HepG2 (cell line): ENCODE data around the gene TJP3. TPM values are rescaled to one million over a fixed set of nuclear protein-coding genes. Genes with fewer than 3 reads are reported as not detected.

Source experiments
- ETV5 ChIP-seq: IDR thresholded peaks from 2 replicates; pipeline ENCODE4 v1.6.1; 2018; ENCODE audit warnings: missing biosample characterization, missing genetic modification reagents, inconsistent platforms, borderline replicate concordance
- HDAC2 ChIP-seq: sonication (generic); formaldehyde crosslinking; IDR thresholded peaks from 2 replicates; pipeline ENCODE4 v1.4.0; 2020; ENCODE audit warnings: missing genetic modification reagents
- KDM3A ChIP-seq: IDR thresholded peaks from 2 replicates; pipeline ENCODE4 v1.6.1; 2018; ENCODE audit warnings: low read depth, missing compliant biosample characterization
- KDM5A ChIP-seq: fragments of 200-600 bp; sonication (generic); IDR thresholded peaks from 2 replicates; pipeline ENCODE4 v1.7.0; 2018; ENCODE audit warnings: antibody characterized with exemption, mild to moderate bottlenecking, low read length, borderline replicate concordance
- MED1 ChIP-seq: sonication (generic); formaldehyde crosslinking; IDR thresholded peaks from 2 replicates; pipeline ENCODE4 v1.4.0; 2020; ENCODE audit warnings: missing genetic modification reagents
- REL ChIP-seq: sonication (generic); formaldehyde crosslinking; conservative IDR thresholded peaks from 2 replicates; pipeline ENCODE4 v1.8.0; 2022; ENCODE audit warnings: mild to moderate bottlenecking, missing genetic modification reagents, moderate library complexity
- RORA ChIP-seq: sonication (generic); formaldehyde crosslinking; IDR thresholded peaks from 2 replicates; pipeline ENCODE4 v1.5.0; 2020; ENCODE audit warnings: mild to moderate bottlenecking, missing genetic modification reagents, moderate library complexity
- TBX2 ChIP-seq: sonication (generic); formaldehyde crosslinking; IDR thresholded peaks from 2 replicates; pipeline ENCODE4 v1.5.0; 2020; ENCODE audit warnings: missing genetic modification reagents, mild to moderate bottlenecking, borderline replicate concordance
- ZIK1 ChIP-seq: sonication (generic); formaldehyde crosslinking; IDR thresholded peaks from 2 replicates; pipeline ENCODE4 v1.5.0; 2020; ENCODE audit warnings: mild to moderate bottlenecking, low read depth, missing genetic modification reagents, borderline replicate concordance
- ZNF264 ChIP-seq: sonication (generic); formaldehyde crosslinking; IDR thresholded peaks from 2 replicates; pipeline ENCODE4 v1.4.0; 2020; ENCODE audit warnings: missing genetic modification reagents
- ZNF281 ChIP-seq: sonication (generic); formaldehyde crosslinking; IDR thresholded peaks from 2 replicates; pipeline ENCODE4 v1.4.0; 2020; ENCODE audit warnings: missing genetic modification reagents, borderline replicate concordance
- ZNF501 ChIP-seq: sonication (generic); formaldehyde crosslinking; IDR thresholded peaks from 2 replicates; pipeline ENCODE4 v1.5.1; 2020; ENCODE audit warnings: mild to moderate bottlenecking, moderate library complexity, missing genetic modification reagents
- ZNF776 ChIP-seq: sonication (generic); formaldehyde crosslinking; IDR thresholded peaks from 2 replicates; pipeline ENCODE4 v1.4.0; 2020; ENCODE audit warnings: mild to moderate bottlenecking, missing genetic modification reagents
- ZNF780A ChIP-seq: sonication (generic); formaldehyde crosslinking; IDR thresholded peaks from 2 replicates; pipeline ENCODE4 v1.8.0; 2022; ENCODE audit warnings: mild to moderate bottlenecking, missing genetic modification reagents, moderate library complexity
- polyA plus RNA-seq, 8 experiments: library from polyadenylated mRNA; depleted of rRNA in 3 of 8; stranded (reverse) in 7 of 8; unstranded in 1 of 8; fragments of >200 nt; fragmentation: Illumina TruSeq in 4 of 8; extraction: Trizol in 4 of 8; gene quantifications; 2 replicates each; pipeline versions ENCODE4 v1.2.1 to v1.2.3, GENCODE V29; 2011 to 2016; ENCODE audit warnings: low read depth in 4 of 8, missing spikeins in 1 of 8, mixed read lengths in 1 of 8; ENCODE audit not compliant: insufficient read depth in 1 of 8
- total RNA-seq, 5 experiments: library from RNA; depleted of rRNA; stranded (reverse); fragments of >200 nt; fragmentation: Illumina TruSeq; extraction: Trizol; gene quantifications; 2 replicates each; pipeline ENCODE4 v1.2.3, GENCODE V29; 2016; ENCODE audit warnings: low read depth in 1 of 5
- TF ChIP-seq, protein P1 (sequence below): IDR thresholded peaks from 2 replicates; pipeline ENCODE4 v1.6.1; 2018; ENCODE audit warnings: missing genetic modification reagents, mild to moderate bottlenecking, missing compliant biosample characterization
- TF ChIP-seq, protein P2 (sequence below): sonication (generic); formaldehyde crosslinking; IDR thresholded peaks from 2 replicates; pipeline ENCODE4 v1.5.0; 2020; ENCODE audit warnings: missing genetic modification reagents, mild to moderate bottlenecking, borderline replicate concordance
- TF ChIP-seq, protein P3 (sequence below), 2 experiments: sonication (generic) in 1 of 2; formaldehyde crosslinking in 1 of 2; IDR thresholded peaks; 2 replicates each; pipeline versions ENCODE4 v1.6.1 to v1.9.0; 2014 to 2022; ENCODE audit warnings: antibody characterized with exemption in 1 of 2, borderline replicate concordance in 1 of 2, inconsistent platforms in 1 of 2, low read depth in 1 of 2, missing genetic modification reagents in 1 of 2

Gene TJP3
- total and polyA plus RNA-seq, 2 of the 13 experiments (the other 11 are each of a cell fraction or from before 2014, with no cell fraction given) = 2.3 to 21.5 TPM

- no peak for TF ChIP-seq REL
- TF ChIP-seq, protein P1, sequence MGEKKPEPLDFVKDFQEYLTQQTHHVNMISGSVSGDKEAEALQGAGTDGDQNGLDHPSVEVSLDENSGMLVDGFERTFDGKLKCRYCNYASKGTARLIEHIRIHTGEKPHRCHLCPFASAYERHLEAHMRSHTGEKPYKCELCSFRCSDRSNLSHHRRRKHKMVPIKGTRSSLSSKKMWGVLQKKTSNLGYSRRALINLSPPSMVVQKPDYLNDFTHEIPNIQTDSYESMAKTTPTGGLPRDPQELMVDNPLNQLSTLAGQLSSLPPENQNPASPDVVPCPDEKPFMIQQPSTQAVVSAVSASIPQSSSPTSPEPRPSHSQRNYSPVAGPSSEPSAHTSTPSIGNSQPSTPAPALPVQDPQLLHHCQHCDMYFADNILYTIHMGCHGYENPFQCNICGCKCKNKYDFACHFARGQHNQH (CRISPR knock-in tag) = peak; percentile 84
- 0 out of 2 replicates have a peak, but pooled peaks have one; percentile 44 for TF ChIP-seq ZIK1 (CRISPR knock-in tag)
- TF ChIP-seq ZNF501 (CRISPR knock-in tag) = peak; percentile 80
- peak; percentile 100 for TF ChIP-seq ZNF281 (CRISPR knock-in tag)
- peak; percentile 96 for TF ChIP-seq ETV5 (CRISPR knock-in tag)
- peak; percentile 94 for TF ChIP-seq HDAC2 (CRISPR knock-in tag)
- TF ChIP-seq KDM3A (CRISPR knock-in tag) = no peak; the same call in 1 of the 2 replicates
- TF ChIP-seq RORA (CRISPR knock-in tag) = no peak
- TF ChIP-seq, protein P2, sequence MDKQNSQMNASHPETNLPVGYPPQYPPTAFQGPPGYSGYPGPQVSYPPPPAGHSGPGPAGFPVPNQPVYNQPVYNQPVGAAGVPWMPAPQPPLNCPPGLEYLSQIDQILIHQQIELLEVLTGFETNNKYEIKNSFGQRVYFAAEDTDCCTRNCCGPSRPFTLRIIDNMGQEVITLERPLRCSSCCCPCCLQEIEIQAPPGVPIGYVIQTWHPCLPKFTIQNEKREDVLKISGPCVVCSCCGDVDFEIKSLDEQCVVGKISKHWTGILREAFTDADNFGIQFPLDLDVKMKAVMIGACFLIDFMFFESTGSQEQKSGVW (CRISPR knock-in tag) = no peak
- TF ChIP-seq ZNF264 (CRISPR knock-in tag) = peak; percentile 91
- no peak for TF ChIP-seq KDM5A
- TF ChIP-seq ZNF780A = no peak
- peak; percentile 99 for TF ChIP-seq TBX2 (CRISPR knock-in tag)
- peak; percentile 83; the same call in 1 of the 2 replicates for TF ChIP-seq MED1 (CRISPR knock-in tag)
- 0 out of 2 replicates have a peak, but pooled peaks have one; percentile 40 for TF ChIP-seq ZNF776 (CRISPR knock-in tag)
- TF ChIP-seq, protein P3, sequence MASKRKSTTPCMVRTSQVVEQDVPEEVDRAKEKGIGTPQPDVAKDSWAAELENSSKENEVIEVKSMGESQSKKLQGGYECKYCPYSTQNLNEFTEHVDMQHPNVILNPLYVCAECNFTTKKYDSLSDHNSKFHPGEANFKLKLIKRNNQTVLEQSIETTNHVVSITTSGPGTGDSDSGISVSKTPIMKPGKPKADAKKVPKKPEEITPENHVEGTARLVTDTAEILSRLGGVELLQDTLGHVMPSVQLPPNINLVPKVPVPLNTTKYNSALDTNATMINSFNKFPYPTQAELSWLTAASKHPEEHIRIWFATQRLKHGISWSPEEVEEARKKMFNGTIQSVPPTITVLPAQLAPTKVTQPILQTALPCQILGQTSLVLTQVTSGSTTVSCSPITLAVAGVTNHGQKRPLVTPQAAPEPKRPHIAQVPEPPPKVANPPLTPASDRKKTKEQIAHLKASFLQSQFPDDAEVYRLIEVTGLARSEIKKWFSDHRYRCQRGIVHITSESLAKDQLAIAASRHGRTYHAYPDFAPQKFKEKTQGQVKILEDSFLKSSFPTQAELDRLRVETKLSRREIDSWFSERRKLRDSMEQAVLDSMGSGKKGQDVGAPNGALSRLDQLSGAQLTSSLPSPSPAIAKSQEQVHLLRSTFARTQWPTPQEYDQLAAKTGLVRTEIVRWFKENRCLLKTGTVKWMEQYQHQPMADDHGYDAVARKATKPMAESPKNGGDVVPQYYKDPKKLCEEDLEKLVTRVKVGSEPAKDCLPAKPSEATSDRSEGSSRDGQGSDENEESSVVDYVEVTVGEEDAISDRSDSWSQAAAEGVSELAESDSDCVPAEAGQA (IDR thresholded peaks at IDR 0.05; ENCODE audit: low read depth) = no peak
- TF ChIP-seq, protein P3 (CRISPR knock-in tag; IDR thresholded peaks at IDR 0.05; ENCODE audit: borderline replicate concordance) = no peak
These were observed 2.2 kb downstream of the TJP3 start (continued) for GRCh38 chr19:3710265-3710812.
